GM18505 (cell line): Measurements from ENCODE around the gene OGFR.

Experiments
- ATAC-seq: cut with Tn5 transposase; IDR thresholded peaks from one replicate; pipeline ENCODE4 v1.9.1; 2021; ENCODE audit not compliant: unreplicated experiment
- POLR2A ChIP-seq: IDR thresholded peaks from 4 replicates; pipeline ENCODE4 v1.6.1; 2011; ENCODE audit warnings: borderline replicate concordance; ENCODE audit not compliant: insufficient read depth, insufficient read length; ENCODE audit errors: extremely low read depth

OGFR gene

GRCh38 chr20:62856931-62857619 is 52.4 kb downstream of the OGFR start:
- no peak for TF ChIP-seq POLR2A
- ATAC-seq: no peak

- TF ChIP-seq POLR2A: no peak
Measured at GRCh38 chr20:62858058-62858830, 53.6 kb downstream of the OGFR start.

GRCh38 chr20:62859721-62860120 is 55.1 kb downstream of the OGFR start:
- no peak for ATAC-seq
- TF ChIP-seq POLR2A: no peak

More at GRCh38 chr20:62858058-62858830, 53.6 kb downstream of the OGFR start:
- ATAC-seq: no peak

- TF ChIP-seq POLR2A: no peak
- ATAC-seq: peak; percentile 8
Measured at GRCh38 chr20:62860391-62860923, 55.8 kb downstream of the OGFR start.

- ATAC-seq: peak; percentile 25
- no peak for TF ChIP-seq POLR2A
Measured at GRCh38 chr20:62860924-62861691, 56.5 kb downstream of the OGFR start.

- peak; percentile 65 for ATAC-seq
- TF ChIP-seq POLR2A: peak; percentile 36
Measured at GRCh38 chr20:62861726-62862336, 57.2 kb downstream of the OGFR start, which contains the start of gene TCFL5. TCFL5 (minus strand) TSS chr20:62861822; CDS start chr20:62861670, 152 bp downstream.
